ENCODE data around the gene HABP4. TPM values are rescaled to one million over a fixed set of nuclear protein-coding genes. Genes with fewer than 3 reads are reported as not detected.
"Not testable (repeated sequence)": the region's sequence is repeated elsewhere in the genome, so short reads cannot be mapped to it uniquely, and the experiment has no call there.

HABP4 gene
- total RNA-seq, 1 experiment from 2014 or later, result 11.6 TPM

- H3K4me3 ChIP-seq (ENCODE audit: low read depth, low read length, poor library complexity, severe bottlenecking), result no peak overlapping the region
- DNase-seq (ENCODE audit: low spot score), result no peak
- CTCF ChIA-PET, result no interaction called here
- no peaks in the 10 kb centered on the region for H3K4me1 ChIP-seq (ENCODE audit: insufficient read depth, low read length, poor library complexity, severe bottlenecking)
- no peak for TF ChIP-seq CTCF (conservative IDR thresholded peaks at IDR 0.05; ENCODE audit: low read depth, low read length)
- TF ChIP-seq EZH2 (IDR thresholded peaks at IDR 0.05; ENCODE audit: borderline replicate concordance, low read depth, low read length, poor library complexity, severe bottlenecking), result no peak
- BruUV-seq (replicated peaks), result no TSS peak
- H3K27me3 ChIP-seq (replicated peaks; ENCODE audit: insufficient read depth, low read depth, low read length, poor library complexity), result no peaks in the 10 kb centered on the region
- H3K9me3 ChIP-seq (ENCODE audit: low read depth, low read length, poor library complexity, severe bottlenecking), result no peaks in the 10 kb centered on the region
- POLR2A ChIA-PET (ENCODE audit: low non-redundant PET), result interaction anchor here (0.7 kb wide), 1 partner anchor 166 kb away, joined by 12 read pairs; no protein-coding TSS in a partner anchor
- intact Hi-C loops (cut with micrococcal nuclease; ENCODE audit: unreplicated experiment), result no loop called here
- no peak overlapping the region for H3K27ac ChIP-seq (ENCODE audit: low read depth, low read length, poor library complexity, severe bottlenecking)
- no peaks in the 10 kb centered on the region for H3K36me3 ChIP-seq (ENCODE audit: insufficient read depth, low read length, poor library complexity, severe bottlenecking)
Measured at GRCh38 chr9:96500696-96501632, 51.0 kb downstream of the HABP4 start.

GRCh38 chr9:96501633-96502538 lies 51.9 kb downstream of the HABP4 start:
- Histone ChIP-seq H3K36me3 (ENCODE audit: insufficient read depth, low read length, poor library complexity, severe bottlenecking) (no peaks in the 10 kb centered on the region), H3K9me3 (ENCODE audit: low read depth, low read length, poor library complexity, severe bottlenecking) (no peaks in the 10 kb centered on the region), H3K4me1 (ENCODE audit: insufficient read depth, low read length, poor library complexity, severe bottlenecking) (no peaks in the 10 kb centered on the region), H3K4me3 (ENCODE audit: low read depth, low read length, poor library complexity, severe bottlenecking) (no peak overlapping the region), H3K27me3 (replicated peaks; ENCODE audit: insufficient read depth, low read depth, low read length, poor library complexity) (no peaks in the 10 kb centered on the region), H3K27ac (ENCODE audit: low read depth, low read length, poor library complexity, severe bottlenecking) (no peak overlapping the region)
- ChIA-PET POLR2A (ENCODE audit: low non-redundant PET) (no interaction called here), CTCF (no interaction called here)
- TF ChIP-seq EZH2 (IDR thresholded peaks at IDR 0.05; ENCODE audit: borderline replicate concordance, low read depth, low read length, poor library complexity, severe bottlenecking), result no peak
- no peak for TF ChIP-seq CTCF (conservative IDR thresholded peaks at IDR 0.05; ENCODE audit: low read depth, low read length)
- BruUV-seq (replicated peaks), result no TSS peak
- no peak for DNase-seq (ENCODE audit: low spot score)
- intact Hi-C loops (cut with micrococcal nuclease; ENCODE audit: unreplicated experiment), result no loop called here

DNA sequence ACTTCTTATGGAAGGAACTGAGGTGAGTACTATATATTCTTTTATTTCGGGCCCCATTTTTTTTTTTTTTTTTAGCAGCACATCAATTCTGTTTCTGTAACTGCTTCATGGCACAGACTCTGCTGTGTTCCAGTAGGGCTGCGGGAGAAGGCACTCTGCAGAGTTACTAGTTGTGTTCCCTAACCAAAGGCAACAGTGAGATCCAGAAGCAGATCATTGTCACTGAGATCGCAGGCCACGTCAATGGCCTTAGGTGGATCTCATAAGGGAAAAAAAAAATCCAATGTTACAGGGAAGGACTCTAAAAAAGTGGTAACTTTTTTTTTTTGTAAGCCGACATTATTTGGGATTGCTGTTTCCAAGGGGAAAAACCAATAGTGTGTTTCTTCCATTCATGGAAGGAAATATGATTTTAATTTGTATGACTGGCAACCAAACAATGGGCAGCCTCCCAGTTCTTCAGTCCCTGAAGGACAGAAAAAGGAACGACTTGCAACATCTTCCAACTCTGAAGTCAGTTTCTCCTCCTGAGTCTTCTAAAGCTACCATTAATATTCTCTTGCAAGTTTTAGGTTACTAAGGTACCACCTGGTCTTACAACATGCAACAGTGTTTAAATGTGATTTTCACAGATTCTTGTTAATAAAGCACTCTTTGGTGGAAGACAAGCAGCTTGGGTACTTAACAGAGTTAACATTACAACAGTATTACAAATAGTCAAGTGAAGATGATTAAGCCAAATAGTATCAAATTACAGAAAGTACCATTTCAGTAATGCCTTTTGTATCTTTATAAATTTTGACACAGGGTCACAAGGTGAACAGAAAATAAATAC lies 52.8 kb downstream of the HABP4 start:
- CTCF ChIA-PET, result no interaction called here

DNA sequence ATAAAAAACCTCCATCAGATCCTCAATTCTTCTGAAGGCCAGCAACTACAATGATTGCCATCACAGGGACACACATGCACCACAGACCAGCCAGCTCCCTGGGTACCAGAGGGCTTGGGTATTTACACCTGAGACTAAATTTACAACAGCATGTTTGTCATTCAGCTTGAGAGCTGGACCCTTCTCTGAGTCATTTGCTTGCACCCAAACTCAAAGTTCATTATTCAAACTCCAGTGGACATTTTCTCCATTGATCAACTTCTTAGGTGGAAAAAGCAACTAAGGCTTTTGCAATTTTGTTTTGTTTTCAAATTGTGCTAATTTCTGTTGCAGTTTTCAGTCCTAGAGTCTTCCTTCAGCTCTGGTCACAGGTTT lies 53.4 kb downstream of the HABP4 start:
- intact Hi-C loops (cut with micrococcal nuclease; ENCODE audit: unreplicated experiment); CTCF ChIA-PET; H3K4me1 ChIP-seq (ENCODE audit: insufficient read depth, low read length, poor library complexity, severe bottlenecking); H3K9me3 ChIP-seq (ENCODE audit: low read depth, low read length, poor library complexity, severe bottlenecking); POLR2A ChIA-PET (ENCODE audit: low non-redundant PET); H3K27ac ChIP-seq (ENCODE audit: low read depth, low read length, poor library complexity, severe bottlenecking); DNase-seq (ENCODE audit: low spot score); BruUV-seq (replicated peaks); H3K4me3 ChIP-seq (ENCODE audit: low read depth, low read length, poor library complexity, severe bottlenecking); H3K27me3 ChIP-seq (replicated peaks; ENCODE audit: insufficient read depth, low read depth, low read length, poor library complexity); H3K36me3 ChIP-seq (ENCODE audit: insufficient read depth, low read length, poor library complexity, severe bottlenecking): not testable (repeated sequence)

More for the DNA sequence above, 52.8 kb downstream of the HABP4 start:
- no peak for TF ChIP-seq CTCF (conservative IDR thresholded peaks at IDR 0.05; ENCODE audit: low read depth, low read length)
- no peak for TF ChIP-seq EZH2 (IDR thresholded peaks at IDR 0.05; ENCODE audit: borderline replicate concordance, low read depth, low read length, poor library complexity, severe bottlenecking)
- Histone ChIP-seq H3K9me3 (ENCODE audit: low read depth, low read length, poor library complexity, severe bottlenecking) (no peaks in the 10 kb centered on the region), H3K4me1 (ENCODE audit: insufficient read depth, low read length, poor library complexity, severe bottlenecking) (no peaks in the 10 kb centered on the region), H3K36me3 (ENCODE audit: insufficient read depth, low read length, poor library complexity, severe bottlenecking) (no peaks in the 10 kb centered on the region), H3K4me3 (ENCODE audit: low read depth, low read length, poor library complexity, severe bottlenecking) (no peak overlapping the region), H3K27me3 (replicated peaks; ENCODE audit: insufficient read depth, low read depth, low read length, poor library complexity) (no peaks in the 10 kb centered on the region), H3K27ac (ENCODE audit: low read depth, low read length, poor library complexity, severe bottlenecking) (no peak overlapping the region)
- POLR2A ChIA-PET (ENCODE audit: low non-redundant PET), result no interaction called here
- BruUV-seq (replicated peaks), result no TSS peak
- intact Hi-C loops (cut with micrococcal nuclease; ENCODE audit: unreplicated experiment), result no loop called here
- DNase-seq (ENCODE audit: low spot score), result no peak
